Stimulated activated CD8-positive, alpha-beta memory T cell treated with anti-CD3 and anti-CD28 coated beads, Interleukin-7, amount 100 ng/mL, for 24 hours (primary cell): Measurements from ENCODE around the gene NUP210L.
"Not testable (repeated sequence)": the region's sequence is repeated elsewhere in the genome, so short reads cannot be mapped to it uniquely, and the experiment has no call there.

Experiments
- DNase-seq: peaks from one replicate; pipeline ENCODE4 v3.0.0-alpha.2; 2020; ENCODE audit warnings: low read depth

The NUP210L gene

GRCh38 chr1:154097873-154098272 lies 57.0 kb downstream of the NUP210L start:
- DNase-seq, result no peak

GRCh38 chr1:154095456-154096060 lies 59.3 kb downstream of the NUP210L start:
- no peak for DNase-seq

- no peak for DNase-seq
Observed at GRCh38 chr1:154094411-154094810, 60.5 kb downstream of the NUP210L start.

- DNase-seq, result no peak
Observed at GRCh38 chr1:154093699-154094098, 61.2 kb downstream of the NUP210L start.

GRCh38 chr1:154091706-154092105 lies 63.2 kb downstream of the NUP210L start:
- no peak for DNase-seq

GRCh38 chr1:154087574-154087973 lies 67.3 kb downstream of the NUP210L start:
- no peak for DNase-seq

- DNase-seq, result not testable (repeated sequence)
Observed at GRCh38 chr1:154083057-154083456, 71.8 kb downstream of the NUP210L start.

- no peak for DNase-seq
Observed at GRCh38 chr1:154081386-154082126, 73.3 kb downstream of the NUP210L start.

GRCh38 chr1:154076413-154076812 lies 78.5 kb downstream of the NUP210L start:
- no peak for DNase-seq

GRCh38 chr1:154075746-154076145 lies 79.1 kb downstream of the NUP210L start:
- DNase-seq, result no peak

- no peak for DNase-seq
Observed at GRCh38 chr1:154062309-154062708, 92.6 kb downstream of the NUP210L start.

GRCh38 chr1:154047436-154047835 lies 107.4 kb downstream of the NUP210L start:
- not testable (repeated sequence) for DNase-seq

- not testable (repeated sequence) for DNase-seq
Observed at GRCh38 chr1:154033697-154034096, 121.2 kb downstream of the NUP210L start.

- no peak for DNase-seq
Observed at GRCh38 chr1:154019940-154020339, 134.9 kb downstream of the NUP210L start.

- no peak for DNase-seq
Observed at GRCh38 chr1:154019269-154019668, 135.6 kb downstream of the NUP210L start.

- no peak for DNase-seq
Observed at GRCh38 chr1:154014154-154014907, 140.5 kb downstream of the NUP210L start.

- DNase-seq, result not testable (repeated sequence)
Observed at GRCh38 chr1:154012543-154012942, 142.3 kb downstream of the NUP210L start.

- DNase-seq, result no peak
Observed at GRCh38 chr1:154012129-154012528, 142.7 kb downstream of the NUP210L start.

GRCh38 chr1:154006136-154006535 lies 148.7 kb downstream of the NUP210L start:
- DNase-seq, result no peak

- DNase-seq, result no peak
Observed at GRCh38 chr1:154000420-154000819, 154.5 kb downstream of the NUP210L start.

GRCh38 chr1:153996882-153997281 lies 158.0 kb downstream of the NUP210L start:
- DNase-seq, result not testable (repeated sequence)

GRCh38 chr1:153995640-153996039 lies 159.2 kb downstream of the NUP210L start:
- no peak for DNase-seq

GRCh38 chr1:153995202-153995601 lies 159.7 kb downstream of the NUP210L start:
- no peak for DNase-seq
